Hematopoietic multipotent progenitor cell treated with erythropoietin and hydrocortisone succinate and interleukin-3 and kit ligand, for 15 days (in vitro differentiated cells): ENCODE measurements around the gene PLPPR1.

Experiments
- DNase-seq: peaks from one replicate; pipeline ENCODE4 v3.0.0-alpha.2; 2015; ENCODE audit warnings: low spot score

The PLPPR1 gene

DNA sequence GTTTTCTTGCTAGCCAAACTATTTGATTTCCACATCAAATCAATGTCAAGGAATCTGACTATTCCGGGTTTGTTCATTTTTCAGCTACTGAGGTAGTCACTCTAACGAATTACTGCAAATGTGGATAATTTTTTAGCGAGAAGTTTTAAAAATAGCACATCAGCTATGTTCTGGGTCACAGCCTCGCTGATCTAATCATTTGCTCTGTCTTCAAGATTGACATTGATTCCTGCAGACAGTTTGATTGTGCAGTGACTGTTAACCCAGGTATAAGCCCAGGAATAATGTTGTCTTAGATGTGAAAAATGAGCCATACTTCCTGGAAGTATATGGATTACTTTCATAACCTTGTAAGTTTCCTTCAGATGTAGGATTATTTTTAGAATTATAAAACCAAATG, 181.1 kb downstream of the PLPPR1 start:
- DNase-seq, result no peak

DNA sequence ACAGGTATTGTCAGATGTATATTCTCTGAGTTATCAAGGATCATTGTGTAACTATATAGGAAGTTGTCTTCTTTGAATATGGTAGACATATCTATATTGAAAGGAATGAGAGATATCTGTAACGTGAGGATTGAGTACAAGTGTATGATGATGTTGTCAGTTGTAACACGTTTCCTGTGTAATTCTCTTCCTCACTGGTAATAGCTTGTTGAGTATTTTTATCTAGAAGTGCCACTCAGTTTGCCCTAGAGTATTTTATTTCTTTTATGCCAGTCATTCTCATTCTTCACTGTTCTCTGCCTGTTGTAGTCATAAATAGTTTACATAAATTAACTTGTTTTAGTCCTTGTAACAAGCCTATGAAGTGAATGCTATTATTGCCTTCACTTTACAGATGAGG, 184.1 kb downstream of the PLPPR1 start:
- DNase-seq, result no peak

DNA sequence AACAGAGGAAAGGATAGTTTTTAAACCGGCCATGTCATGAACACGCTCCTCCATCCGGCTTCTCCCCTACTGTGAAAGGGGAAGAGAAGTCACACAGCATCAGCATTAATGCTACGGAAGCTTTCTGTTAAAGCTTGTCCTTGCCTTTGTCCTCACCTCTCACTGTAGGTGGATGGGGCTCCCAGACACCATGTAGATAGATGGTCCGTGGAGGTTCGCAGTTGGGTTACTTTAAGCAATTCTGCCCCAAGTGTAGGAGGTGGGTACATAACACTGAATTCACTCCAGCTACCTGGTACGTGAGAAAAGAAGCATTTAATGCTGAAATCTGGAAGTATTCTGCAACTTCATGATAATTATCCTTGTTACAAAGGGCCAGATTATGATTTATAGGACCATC, 190.5 kb downstream of the PLPPR1 start:
- DNase-seq, result no peak

DNA sequence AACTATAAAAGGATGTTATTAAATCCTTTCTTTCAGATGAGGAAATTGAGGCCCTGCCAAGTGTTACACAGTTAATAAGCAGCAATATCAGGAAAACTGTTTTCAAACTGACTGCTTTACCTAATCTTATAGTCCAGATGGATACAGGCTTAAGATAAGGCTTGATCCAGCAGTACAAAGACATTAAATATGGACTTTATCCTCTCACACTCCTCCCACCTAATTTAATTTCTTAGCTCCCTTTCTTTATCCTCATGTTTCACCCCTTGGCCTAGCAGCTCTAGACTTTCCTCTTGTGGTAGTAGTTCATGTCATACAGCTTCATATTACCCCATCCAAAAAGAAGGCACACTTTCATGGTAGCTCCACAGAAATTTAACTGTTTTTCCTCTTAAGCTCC, 191.8 kb downstream of the PLPPR1 start:
- no peak for DNase-seq

DNA sequence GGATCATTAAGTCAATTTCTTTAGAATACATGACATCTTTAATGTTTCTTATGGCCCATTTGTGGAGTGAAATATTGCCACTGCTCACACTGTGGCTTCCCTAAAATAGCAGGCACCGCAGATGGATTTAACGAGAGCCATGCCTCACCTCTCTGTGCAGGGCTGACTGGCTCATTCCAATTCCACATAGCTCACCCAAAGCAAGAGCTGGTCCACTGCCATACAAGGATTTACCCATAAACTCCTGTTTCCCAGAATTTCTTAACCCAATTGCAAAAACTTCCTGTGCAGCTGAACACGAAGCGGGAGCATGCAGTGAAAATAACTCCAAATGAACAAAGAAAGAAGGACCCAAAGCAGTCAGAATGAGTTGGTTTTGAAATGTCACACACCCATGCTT, 196.7 kb downstream of the PLPPR1 start:
- DNase-seq, result no peak

DNA sequence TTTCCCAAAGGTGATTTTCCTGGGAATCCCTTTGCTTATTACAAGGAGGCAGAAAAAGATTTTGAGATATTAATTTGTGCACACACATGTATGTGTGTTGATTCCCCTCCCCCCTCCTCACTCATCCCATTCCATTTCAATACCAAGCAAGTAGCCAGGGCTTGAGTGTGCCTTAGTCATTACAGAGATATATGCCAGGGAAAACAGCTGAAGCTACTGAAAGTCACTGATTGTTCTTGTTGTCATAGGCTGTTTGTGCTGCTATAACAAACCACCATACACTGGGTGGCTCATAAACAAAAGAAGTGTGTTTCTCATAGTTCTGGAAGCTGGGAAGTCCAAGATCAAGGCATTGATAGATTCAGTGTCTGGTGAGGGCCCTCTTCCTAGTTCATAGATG, 197.6 kb downstream of the PLPPR1 start:
- DNase-seq, result no peak

DNA sequence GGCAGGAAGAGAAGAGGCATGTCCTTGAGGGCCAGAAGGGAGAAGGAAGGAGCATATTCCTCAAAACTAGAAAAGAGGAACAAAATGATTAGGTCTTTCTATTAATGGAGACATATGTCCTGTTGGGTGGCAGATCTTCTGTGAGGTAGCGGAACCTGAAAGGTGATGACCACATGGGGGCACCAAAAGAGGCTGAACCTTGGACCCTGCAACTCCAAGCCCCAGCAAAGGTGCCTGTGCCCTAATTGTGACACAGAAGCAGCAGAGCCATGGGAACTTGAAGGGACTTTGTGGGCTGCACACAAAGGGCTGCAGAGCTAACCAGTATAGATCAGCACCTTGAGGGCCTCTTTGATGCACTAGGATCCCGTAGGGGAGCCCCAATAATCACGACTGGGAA, 198.3 kb downstream of the PLPPR1 start:
- no peak for DNase-seq

DNA sequence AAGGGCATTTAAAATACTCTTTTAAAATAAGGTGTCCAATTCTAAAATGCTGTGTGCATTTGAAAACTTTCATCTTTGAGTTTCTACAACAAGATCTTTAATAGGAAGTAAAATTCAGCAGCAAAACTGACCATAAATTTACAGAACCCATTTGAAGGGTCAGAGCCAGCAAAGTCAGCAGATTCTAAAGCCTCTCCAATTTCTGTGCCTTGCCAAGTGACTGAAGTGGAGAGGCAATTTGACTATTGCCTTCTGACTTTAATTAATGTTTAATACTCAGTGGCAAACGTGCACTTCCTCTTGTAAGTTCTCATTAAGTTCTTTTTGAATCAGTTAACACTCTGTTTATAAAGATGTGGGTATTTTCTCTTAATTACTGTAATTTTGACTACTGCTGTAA, 201.1 kb downstream of the PLPPR1 start:
- no peak for DNase-seq

DNA sequence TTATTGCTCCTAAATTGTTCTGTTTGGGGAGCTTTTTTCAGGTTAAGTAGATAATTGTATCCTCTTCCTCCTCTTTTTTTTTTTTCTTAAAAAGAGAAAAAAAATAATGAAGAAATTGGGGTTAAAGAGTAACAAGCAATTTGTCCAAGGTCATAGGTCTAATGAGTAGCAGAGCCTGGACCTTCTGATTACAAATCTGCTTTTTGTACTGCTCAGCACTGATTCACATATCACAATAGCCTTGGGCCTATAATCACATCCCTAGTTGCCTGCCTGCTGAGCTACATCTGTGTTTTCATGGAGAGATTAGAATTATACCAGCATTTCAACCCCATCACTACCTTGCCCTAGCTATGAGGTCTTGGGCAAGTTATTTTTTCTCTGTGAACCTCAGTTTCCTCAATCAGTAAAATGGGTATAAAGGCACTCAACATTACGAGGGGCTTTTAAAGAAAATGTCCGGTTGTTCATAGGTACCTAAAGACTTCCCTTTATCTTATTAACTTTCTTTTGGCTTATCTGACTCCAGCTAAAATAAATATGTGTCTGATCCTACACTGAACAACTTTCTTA, 204.0 kb downstream of the PLPPR1 start:
- DNase-seq, result no peak

DNA sequence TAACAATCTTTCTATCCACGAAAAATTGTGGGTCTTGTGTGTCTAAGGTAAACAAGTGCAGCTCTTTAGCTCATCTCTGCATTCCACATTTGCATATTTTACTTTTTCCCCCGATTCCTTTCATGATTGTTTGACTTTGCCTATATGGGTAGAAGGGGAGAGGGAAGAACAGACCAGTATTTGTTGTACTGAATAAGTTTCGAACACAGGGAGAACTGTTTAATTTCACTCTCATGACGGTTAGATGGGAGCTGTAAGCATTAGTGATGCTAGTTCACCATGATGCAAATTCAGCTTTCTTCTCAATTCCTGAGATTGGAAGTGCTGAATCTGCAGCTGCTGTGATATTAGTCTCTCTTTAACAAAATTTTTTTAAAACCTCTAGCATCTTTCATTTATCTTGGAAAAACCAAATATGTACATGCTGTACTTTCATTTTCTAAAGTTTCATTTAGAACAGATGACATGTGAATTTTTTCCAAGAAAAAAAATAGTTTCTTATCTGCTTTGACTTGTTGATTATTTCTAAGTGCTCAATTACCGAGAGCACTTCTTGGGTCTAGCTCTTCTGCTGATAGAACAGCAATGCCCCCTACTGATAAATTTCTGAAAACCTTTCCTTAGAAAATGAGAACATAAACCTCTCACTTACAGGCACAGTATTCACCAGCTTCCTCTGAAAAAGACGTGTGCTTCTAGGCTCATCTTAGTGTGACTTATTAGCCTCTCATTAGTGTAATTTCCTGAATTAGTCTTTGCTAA, 206.8 kb downstream of the PLPPR1 start:
- DNase-seq, result no peak

DNA sequence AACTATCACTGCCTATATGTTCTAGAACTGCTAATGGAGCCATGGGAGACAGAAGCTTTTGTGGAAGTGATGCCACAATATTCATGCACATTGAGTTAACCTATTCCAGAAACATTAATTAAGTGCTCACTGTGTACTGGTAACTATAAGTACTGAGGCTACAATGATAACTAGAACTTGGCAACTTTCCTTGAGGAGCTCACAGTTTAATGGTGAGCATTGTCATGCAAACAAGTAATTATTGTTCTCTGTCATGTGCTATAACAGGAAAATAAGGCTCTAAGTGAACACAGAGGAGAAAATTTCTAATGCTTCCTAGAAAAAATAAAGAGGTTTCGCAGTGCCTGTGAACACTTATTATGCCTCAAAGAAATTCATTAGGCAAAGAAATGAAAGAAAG, 214.1 kb downstream of the PLPPR1 start:
- DNase-seq, result no peak

DNA sequence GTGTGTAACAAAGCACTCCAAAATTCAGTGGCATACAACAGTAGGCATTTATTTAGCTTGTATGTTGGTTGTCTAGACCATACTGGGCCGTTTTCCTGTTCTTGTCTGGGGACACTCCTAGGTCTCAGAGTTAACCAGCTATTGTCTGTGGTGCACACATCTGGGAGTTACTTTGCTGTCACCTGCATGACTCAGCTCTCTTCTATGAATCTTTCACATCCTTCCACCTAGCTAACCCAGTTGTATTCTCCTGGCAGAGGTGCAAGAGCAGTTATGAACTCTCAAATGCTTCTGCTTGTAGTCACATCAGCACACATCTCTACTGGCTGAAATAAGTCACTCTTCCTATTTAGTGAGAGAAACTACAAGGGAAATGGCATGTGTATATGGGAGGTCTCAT, 218.2 kb downstream of the PLPPR1 start:
- DNase-seq, result no peak

DNA sequence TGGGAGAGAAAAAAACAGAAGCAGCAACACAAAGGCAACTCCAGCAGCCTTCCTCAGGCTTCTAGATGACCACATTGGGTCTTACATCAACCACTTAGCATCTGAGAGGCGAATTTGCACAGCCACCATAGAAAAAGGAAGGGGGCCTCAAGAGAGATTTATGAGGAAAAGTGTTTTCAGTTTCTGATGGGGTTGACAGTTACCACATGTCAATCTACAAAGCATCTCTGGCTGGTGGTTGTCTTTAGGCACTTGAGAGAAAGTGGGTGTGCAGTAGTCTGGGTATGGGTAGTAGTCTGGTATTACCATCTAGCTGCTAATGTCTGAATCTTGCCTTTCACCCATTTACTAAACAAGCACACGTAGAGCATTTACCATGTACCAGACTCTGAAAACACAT, 218.8 kb downstream of the PLPPR1 start:
- DNase-seq, result no peak

DNA sequence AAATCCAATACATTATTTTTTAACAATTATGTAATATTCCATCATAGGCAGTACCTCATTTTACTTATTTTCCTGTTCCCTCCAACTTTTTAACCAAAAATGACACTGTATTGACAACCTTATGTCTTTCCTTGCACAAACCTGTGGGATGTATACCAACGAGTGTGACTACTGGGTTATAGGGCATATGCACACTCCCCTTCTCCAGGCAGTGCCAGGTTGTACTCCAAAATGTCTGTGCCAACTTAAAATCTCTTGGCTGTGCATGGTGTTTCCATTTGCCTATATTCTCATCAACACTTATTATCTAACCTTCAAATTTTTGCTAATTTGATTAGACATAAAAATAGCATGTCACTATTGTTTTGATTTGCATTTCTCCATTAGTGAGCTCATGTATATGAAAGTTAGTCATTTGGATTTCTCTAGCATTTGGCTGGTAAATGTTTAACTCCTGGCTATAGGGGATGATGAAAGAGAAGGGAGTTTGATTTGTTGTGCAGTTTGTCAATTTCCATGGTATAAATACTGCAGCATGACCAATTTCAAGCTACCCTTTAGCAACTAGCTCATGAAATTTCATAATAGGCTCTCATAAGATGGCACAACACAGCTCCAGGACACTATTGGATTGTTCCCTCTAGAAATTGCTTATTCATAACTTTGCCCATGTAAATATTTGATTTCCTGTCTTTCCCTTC, 226.4 kb downstream of the PLPPR1 start:
- no peak for DNase-seq

DNA sequence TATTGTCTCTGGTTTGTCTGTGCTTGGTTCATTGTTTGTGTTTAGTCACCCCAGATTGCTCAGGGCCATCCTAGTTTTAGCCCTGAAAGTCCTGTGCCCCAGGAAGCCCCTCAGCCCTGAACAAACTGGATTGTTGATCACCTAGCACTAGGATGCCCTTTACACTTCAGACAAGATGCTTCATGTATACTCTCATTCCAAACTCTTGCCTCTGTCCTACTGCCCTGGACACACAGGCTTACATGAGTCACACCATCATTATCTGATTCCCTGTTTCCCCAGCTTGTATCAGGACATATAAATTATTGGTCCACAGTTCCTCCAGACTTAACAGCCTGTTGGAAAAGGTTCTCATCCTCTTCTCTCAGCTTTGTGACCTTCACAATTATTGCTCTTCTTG, 236.2 kb downstream of the PLPPR1 start:
- no peak for DNase-seq

DNA sequence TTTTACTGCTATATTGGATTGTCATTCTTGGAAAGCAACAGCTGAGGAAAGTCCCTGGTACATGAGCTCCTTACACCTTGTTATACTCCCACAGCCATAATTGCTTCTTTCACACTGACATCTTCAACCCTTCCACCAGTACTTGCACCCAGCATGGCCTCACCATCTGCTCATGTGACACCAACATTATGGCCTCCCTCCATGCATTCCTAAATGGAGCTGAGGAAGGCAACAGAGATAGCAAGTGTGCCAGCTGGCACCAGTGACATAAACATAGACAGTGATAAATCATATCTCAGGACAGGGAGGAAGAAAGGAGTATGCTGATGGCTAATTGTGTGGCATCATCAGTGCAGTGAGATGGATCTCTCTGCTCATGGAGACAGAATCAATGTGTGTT, 236.7 kb downstream of the PLPPR1 start:
- no peak for DNase-seq

DNA sequence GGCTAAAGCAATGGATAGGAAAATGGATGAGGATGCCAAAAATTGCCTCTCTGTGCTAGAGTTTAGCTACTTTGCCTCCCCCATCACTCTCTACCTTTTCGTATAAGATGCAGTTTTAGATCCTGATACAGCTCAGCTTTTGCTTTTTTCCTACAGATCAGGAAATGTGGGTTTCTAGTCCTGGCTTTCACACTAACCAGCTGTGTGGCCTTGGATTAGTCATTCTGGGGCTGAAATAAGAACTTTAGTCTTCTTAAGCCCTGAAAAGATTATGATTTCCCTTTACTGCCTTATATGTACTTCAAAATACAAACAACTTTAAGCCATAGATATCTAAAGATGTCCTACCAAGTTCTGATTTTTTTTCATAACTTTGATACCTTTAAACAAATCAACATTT, 239.9 kb downstream of the PLPPR1 start:
- no peak for DNase-seq

DNA sequence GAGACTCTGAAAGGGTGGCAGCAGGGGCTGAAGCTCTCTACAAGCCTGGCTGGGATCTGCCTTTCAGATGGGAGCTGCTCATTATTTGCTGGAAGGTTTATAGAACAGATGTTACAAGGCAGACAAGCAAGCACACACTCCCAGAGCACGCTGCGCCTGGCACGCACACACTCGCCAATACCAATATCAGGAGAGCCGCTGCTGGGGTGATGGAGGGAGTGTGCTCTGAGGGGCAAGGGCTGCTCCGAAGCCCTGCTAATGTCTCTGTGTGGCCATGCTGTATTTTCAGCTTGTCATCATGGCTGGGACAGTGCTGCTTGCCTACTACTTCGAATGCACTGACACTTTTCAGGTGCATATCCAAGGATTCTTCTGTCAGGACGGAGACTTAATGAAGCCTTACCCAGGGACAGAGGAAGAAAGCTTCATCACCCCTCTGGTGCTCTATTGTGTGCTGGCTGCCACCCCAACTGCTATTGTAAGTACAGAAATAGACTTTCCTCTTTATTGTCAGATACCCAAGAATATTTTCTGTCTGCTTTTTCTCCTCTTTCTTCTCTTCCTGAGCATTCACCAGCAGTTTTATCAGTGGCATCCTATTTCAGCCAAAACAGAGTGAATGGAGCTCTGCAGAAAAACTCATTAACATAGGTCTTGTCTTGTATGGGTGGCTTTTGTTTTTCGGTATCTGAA, 241.2 kb downstream of the PLPPR1 start:
- no peak for DNase-seq

DNA sequence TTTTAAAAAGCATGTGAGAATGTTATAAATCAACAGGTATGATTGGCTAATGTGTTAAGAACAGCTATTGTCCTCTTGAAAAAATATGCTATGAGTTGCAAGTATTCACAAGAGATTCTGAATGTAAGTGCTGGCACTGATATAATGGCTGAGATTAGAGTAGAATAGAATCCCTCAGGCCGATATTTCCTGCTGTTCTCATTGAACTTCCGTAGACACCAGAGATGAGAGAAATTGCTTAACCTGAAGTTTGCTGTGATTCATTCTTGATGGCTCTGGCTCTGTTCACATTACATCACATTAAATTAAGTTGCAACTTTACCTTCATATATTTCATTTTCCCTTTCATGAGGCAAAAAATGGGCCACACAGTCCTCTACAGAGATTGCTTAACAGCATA, 241.8 kb downstream of the PLPPR1 start:
- DNase-seq, result no peak

DNA sequence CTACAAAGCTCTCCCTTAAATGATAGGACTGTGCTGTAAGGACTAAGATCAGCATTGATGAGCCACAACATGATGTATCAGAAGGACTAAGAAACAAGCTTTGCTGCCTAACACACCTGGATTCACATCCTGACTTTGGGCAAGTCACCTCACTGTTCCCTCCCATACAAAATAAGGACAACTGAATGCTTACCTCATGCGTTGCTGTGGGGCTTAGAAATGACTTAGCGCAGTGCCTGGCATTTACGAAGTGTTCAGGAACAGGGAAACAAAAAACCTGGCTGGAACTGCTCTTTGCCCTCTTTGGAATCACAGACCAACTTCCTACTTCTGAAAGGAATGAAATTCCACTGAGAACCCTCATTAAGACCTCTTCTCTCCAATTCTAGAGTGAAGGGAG, 242.6 kb downstream of the PLPPR1 start:
- DNase-seq, result no peak

DNA sequence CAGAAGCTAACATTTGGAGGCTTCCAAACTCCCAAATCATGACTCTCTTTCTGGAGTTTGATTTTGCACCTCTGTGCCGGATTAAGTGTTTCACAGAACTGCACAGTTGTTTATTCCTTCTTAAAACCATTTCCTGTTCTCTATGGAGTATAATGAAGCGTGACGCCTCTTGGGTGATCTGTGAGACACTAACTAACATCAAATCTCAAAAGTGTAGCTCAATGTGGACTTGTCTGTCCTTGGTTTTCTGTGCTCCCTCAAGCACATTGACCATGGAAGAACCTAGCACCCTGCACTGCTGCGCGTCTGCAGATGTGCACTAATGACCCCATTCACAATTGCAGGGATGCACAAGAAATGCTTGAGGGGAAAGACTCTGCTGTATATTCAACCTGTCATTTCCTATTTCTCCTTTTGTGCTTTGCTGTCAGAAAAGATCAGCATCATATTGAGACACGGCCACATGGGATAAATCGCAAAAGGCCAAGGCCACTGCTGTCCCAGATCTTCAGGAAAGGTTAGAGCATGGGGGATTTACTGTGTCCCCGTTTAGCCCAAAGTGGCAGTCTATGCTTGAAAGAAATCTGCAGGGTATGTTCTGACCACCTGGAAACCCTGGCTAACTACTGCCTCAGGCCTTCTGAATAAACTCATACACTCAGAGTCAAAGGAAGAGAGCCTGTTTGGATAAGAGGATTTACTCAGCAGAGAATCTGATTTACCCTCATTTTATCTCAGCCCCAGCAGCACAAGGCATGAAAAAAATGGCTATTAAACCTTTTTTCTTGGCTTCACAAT, 246.6 kb downstream of the PLPPR1 start:
- DNase-seq, result no peak

DNA sequence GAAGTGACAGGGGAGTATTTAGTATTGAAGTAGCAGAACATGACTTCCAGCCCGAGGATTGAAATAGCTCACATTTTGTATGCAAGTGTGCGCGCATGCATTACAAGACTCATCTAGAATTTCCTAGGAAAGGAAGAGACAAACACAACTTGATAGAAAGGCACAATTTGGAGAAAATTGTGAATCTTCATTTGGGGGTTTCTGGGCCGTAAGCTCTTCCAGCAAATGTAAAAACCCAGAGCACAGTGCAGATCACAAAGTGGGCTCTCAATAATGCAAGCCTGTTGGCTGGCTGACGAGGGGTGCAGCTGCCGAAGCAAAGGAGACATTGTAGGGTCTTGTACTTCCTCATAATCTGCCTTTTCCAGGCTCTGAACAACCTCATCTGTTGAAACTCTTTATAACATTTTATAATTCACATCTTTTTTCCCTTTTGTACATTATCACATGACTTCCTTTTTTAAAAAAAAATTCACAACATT, 247.3 kb downstream of the PLPPR1 start:
- DNase-seq, result no peak
